DMS79 (cell line): Measurements from ENCODE around the gene GGCT.

Source experiments
- DNase-seq: peaks from one replicate; lab custom pipeline; 2025; lab: John Stamatoyannopoulos, UW

Gene GGCT

DNA sequence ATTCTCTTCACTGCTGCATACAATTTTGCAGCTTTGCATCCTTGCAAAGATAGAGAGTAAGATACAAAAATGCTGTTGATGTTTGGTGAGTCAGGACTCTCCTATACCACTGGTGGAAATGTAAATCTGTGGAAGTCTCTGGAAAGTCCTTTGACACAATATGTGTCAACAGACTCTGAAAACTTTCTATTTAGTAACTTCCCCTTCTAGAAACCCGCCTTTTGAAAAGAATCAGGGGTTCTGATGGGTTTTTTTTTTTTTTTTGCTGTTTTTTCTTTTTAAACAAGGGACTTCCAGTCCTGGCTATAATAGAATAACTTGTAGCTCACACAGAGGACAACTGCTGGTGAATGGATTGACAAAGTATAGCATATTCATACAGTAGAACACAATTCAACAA lies 42.5 kb downstream of the GGCT start:
- no peak for DNase-seq

DNA sequence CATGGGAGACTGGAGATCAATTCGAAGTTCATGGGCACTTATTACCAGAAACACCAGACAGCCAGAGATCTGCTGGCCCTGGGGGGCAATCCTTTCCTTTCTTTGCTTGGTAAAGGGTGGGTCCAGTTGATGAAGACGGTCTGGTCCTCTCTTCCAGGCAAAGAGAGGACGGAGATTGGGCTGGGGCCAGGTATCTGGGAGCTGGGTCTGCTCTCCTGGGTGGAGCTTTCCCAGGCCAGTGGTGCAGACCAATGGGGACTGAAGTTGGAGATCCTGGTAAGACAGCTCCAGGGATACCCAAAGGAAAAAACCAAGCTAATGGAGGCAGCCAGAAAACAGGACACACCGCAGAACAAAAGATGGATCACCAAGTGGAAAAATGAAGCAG lies 44.4 kb downstream of the GGCT start:
- DNase-seq: no peak

DNA sequence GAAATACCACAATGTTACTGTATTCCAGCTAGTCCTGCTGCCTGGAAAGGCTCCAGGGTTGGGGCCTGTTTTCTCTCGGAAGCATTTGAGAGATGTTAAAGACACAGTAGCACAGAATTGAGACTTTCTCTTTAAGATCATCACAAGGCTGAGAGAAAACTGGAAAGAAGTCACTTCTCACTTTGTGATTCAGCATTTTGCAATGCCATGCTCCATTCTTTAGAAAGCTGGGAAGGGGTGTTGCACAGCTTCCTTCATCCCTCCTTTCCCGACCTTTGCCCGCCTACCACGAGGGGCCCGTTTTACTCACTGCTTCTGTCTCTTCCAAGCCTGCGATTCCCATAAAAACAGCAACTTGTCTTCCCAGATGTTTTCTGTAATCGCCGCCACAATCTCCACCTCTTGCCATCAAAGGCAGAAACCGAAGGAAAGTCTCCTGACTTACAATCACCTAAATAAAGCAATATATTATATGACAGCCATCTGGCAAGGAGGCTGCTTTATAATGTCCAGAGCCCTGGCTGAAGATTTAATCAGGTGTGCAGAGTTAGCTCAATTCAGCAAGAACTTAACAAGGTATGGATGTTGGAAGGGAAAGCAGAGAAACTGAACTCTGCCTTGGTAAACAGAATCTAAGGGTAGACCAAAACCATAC lies 44.9 kb downstream of the GGCT start:
- no peak for DNase-seq

DNA sequence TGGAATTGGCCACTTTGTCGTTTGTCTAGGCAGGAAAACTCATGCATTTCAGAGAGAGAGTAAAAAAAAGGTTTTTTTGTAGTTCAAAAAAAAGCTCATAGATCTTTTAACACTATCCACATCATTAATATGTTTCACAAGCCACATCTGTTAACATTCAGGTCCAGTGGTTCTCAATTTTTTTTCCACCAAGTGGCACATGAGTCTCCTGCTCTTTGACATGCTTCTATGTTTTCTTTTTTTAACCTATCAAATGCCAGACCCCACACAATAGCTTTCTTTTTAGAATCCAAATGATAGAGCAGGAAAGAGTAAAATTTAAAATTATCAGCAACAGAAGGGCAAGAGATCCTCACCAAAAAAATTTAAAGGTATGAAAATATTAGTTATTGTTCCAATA lies 46.3 kb downstream of the GGCT start:
- DNase-seq: no peak

DNA sequence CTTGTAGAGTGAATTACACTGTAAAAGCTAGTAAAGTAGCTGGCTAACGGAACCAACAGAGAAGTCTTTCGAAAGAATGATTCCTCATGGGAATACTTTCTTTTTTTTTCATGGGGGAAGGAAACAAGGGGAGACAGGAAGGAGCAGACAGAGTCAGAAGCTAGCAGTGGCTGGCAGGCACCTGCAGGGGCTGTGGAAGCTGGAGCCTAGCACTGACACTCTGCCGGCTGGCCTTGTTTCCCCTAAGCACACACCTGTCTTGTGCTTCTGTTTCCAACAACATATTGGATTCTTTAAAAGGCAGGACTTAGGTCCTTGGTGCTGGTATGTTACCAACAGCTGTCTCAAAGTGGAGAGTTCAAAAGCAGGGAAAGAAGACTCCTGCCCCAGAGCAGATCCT lies 50.7 kb downstream of the GGCT start:
- DNase-seq: no peak

DNA sequence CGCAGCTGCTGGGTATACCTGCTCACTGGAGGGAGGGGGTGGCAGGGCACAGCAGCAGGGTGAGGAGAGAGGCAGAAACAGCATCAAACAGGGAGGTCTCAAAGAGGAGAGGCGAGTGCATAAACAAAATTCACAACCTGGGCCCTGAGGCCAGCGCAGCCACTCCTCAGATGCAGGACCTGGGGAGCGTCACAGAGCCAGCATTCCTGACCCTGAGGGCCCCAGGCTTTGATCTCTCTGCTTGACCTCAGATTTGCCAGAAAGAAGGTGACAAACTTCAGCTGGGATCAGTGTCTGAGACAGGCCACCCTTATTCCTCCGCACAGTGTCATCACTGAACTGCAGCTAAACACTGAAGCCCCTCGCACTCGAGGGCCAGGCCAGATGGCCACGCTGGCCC lies 51.6 kb downstream of the GGCT start:
- DNase-seq: no peak

DNA sequence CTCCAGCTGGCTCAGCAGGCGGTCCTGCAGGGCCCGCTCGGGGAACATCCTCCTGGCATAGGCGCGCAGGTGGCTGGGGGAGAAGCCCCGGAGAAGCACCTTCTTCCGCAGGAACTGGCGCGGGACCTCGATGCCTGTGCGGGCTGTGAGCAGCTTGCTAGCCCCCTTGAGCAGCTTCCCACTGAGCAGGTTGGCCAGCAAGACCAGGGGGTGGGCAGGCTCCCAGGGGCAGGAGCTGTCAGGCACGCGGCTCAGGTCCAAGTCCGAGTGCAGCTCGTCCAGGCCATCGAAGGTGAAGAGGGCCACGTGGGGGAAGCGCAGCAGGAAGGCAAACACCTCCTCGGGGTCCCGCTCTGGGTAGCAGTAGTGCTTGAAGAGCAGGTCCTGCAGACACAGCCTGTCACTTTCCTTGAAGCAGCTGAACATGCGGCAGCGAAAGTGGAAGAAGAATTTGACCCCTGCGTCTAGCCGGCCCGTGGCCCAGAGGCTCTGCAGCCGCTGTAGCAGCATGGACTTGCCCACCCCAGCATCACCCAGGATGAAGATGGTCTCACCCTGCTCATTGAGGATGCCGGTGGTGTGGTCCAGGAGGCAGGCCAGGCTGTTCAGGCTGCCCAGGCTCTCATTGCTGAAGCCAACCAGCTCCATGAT lies 52.2 kb downstream of the GGCT start:
- DNase-seq: peak; percentile 37

DNA sequence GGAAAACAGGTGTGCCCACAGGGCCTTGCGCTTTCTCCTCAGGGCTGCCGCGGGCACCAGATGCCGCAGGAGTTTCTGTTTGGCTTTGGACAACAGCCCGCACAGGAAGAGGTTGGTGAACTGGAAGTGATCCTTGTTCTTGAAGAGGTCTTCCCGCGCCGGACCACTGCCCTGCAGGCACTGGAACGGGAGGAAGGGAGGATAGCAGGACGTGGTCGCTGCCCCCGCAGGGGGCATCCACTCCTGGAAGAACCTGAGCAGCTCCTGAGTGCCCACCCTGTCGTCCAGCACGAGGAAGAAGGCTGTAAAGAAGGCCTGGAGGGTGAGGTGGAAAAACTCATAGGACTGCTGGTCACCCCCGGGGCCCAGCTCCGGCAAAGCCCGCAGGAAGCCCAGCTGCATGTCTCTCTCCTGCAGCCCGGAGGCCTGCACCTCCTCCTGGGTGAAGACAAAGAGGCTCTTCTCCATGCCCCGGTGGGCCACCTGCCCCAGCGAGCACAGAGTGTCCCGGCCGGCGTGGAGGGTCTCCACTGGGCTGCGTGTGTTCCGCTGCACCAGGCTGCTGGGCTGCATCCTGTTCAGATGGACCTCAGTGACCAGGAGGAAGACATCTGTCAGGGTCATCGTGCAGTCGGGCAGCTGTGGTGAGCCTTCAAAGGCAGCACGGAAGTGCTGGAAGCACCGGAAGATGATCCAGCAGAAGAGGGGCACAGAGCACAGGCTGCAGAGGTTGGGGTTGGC lies 52.9 kb downstream of the GGCT start:
- no peak for DNase-seq

DNA sequence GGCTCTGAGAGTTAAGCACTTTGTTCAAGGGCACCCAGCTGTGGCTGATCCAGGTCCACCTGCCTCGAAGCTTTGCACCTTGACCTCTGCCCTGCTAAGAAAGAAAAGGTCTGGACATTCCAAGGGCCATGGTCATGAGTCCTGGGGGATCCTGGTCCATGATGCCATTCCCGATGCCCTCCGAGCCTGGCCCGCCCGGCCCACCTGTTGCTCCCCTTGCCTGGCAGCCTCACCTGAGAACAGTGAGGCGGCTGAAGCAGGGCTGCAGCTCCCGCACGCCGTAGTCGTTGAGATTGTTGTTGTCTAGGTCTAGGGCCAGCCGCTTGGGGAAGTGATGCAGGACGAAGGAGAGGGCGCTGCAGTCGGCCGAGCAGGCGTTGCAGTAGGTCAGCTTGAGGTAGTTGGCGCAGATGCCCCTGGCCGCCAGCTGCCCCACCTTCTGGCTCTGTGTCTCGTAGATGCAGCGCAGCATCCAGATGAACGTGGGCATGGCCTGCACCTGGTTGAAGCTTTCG lies 53.6 kb downstream of the GGCT start:
- no peak for DNase-seq

DNA sequence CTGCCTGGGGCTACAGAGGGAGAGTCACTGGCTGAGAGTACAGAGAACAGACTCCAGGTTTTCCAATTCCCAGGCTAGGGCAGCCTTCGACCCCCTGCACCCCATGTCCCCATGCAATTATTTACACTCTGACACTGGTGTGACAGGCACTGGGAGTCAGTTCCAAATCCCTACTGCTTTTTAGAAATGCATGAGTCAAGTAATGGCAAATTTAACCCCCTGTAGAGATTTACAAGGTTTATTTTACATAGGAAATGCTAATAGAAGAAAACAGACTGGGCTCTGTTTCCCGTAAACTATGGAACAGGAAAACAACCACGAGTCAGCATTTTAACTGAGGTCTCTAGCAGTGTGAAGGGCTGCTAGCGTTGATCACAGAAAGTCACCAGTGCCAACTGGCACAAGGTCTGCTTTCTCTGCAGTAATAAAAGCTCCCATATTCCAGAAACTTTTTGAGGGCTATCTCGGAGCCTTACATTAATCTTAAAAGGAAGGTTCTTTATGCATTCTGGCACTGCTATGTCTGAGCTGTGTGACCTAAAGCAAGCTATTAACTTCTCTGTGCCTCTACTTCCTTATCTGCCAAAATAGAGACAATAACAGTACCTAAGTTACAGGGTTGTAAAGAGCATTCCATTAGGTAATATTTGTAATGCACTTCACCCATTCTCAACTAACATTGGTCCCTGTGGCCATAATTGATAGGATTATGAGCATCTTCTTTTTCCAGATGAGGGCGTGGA lies 54.2 kb downstream of the GGCT start:
- no peak for DNase-seq

DNA sequence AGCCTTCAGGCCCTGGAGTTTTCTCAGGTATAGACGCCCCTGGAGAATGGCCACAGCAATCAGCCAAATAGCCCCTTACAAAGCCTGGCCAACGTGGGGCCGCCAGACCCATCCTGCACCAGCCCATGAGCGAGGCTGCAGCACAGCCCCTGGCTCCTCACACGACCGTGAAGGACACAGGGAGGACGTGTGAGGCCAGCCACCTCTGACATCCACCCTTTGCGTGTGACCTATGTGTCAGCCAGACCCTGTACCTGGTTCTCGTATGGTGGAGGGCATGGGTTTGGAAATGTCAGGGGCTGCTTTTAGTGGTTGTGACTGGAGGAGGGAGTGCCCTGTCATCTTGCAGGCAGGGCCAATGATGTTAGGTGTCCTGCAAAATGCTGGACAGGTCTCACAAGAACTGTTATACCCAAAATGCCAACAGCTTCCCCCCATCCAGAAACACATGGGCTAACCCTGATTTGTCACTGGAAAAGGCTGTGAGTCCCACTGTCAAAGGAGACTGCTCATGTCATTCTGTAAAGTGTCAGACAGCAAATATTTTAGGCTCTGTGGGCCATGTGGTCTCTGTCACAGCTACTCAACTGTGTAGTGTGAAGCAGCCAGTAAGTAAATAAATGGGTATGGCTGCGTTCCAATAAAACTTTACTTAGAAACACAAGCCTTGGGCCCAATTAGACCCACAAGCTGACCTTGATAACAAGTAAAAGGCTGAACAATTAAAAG lies 56.0 kb downstream of the GGCT start:
- peak; percentile 34 for DNase-seq

DNA sequence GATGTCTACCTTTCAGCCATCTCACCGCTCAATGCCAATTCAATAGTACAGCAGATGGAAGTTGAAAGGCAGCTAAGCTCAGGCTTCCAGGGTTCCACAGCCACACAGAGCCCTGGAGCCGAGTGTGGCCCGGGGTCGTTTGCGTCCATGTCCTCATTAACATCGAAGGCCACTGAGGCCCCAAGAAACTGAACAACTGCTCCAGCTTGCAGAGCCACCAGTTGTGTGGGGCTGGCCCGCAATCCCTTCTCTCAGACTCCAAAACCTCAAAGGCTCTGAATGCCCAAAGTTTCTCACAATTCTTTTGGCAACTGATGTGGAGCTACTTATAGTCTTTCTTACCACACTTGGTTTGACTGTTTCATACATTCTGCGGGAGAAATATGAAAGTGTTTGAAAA lies 57.2 kb downstream of the GGCT start:
- DNase-seq: no peak
